SK-N-SH treated with all-trans-retinoic acid at 6 μM for 48 hours (cell line): ENCODE measurements around the gene SCGB1C2.
A peak's percentile ranks its signal among the peaks of the same experiment; 100 is the strongest.

ENCODE experiments used
- ATAC-seq: fragments of 200-7000 bp; cut with Tn5 transposase; 3 replicates; pipeline ENCODE4 v1.9.1; 2020; ENCODE audit warnings: mild to moderate bottlenecking, moderate library complexity
- BACH2 ChIP-seq: fragments of 250-450 bp; sonication (Bioruptor Pico); IDR thresholded peaks from 2 replicates; pipeline ENCODE4 v1.9.0; 2021; ENCODE audit warnings: mild to moderate bottlenecking, borderline replicate concordance
- CSDC2 ChIP-seq: fragments of 250-450 bp; sonication (Bioruptor Pico); IDR thresholded peaks from 2 replicates; pipeline ENCODE4 v1.5.0; 2020; ENCODE audit warnings: mild to moderate bottlenecking, moderate library complexity
- CSRNP3 ChIP-seq: fragments of 250-450 bp; sonication (Bioruptor Pico); IDR thresholded peaks from 2 replicates; pipeline ENCODE4 v1.5.1; 2021; ENCODE audit warnings: mild to moderate bottlenecking, moderate library complexity
- GLIS3 ChIP-seq: fragments of 250-450 bp; sonication (Bioruptor Pico); IDR thresholded peaks from 2 replicates; pipeline ENCODE4 v1.5.0; 2020; ENCODE audit warnings: mild to moderate bottlenecking, moderate library complexity
- ISL1 ChIP-seq: fragments of 250-450 bp; sonication (Bioruptor Pico); IDR thresholded peaks from 2 replicates; pipeline ENCODE4 v2.1.2; 2022; ENCODE audit warnings: mild to moderate bottlenecking, moderate library complexity
- OSR1 ChIP-seq: fragments of 250-450 bp; sonication (Bioruptor Pico); IDR thresholded peaks from 2 replicates; pipeline ENCODE4 v1.8.0; 2022; ENCODE audit warnings: moderate library complexity, mild to moderate bottlenecking, inconsistent platforms
- PATZ1 ChIP-seq: fragments of 250-450 bp; sonication (Bioruptor Pico); IDR thresholded peaks from 2 replicates; pipeline ENCODE4 v1.8.0; 2020; ENCODE audit warnings: mild to moderate bottlenecking, moderate library complexity, borderline replicate concordance
- PPARA ChIP-seq: fragments of 250-450 bp; sonication (Bioruptor Pico); IDR thresholded peaks from 2 replicates; pipeline ENCODE4 v1.5.0; 2020; ENCODE audit warnings: mild to moderate bottlenecking, borderline replicate concordance
- RARB ChIP-seq: fragments of 250-450 bp; sonication (Bioruptor Pico); IDR thresholded peaks from 2 replicates; pipeline ENCODE4 v1.8.0; 2021; ENCODE audit warnings: mild to moderate bottlenecking, moderate library complexity
- TCF4 ChIP-seq: fragments of 250-450 bp; sonication (Bioruptor Pico); IDR thresholded peaks from 2 replicates; pipeline ENCODE4 v1.8.0; 2021; ENCODE audit warnings: mild to moderate bottlenecking, moderate library complexity, borderline replicate concordance
- TOX ChIP-seq: fragments of 250-450 bp; sonication (Bioruptor Pico); IDR thresholded peaks from 2 replicates; pipeline ENCODE4 v1.8.0; 2021; ENCODE audit warnings: mild to moderate bottlenecking, moderate library complexity, borderline replicate concordance
- TSHZ2 ChIP-seq: fragments of 250-450 bp; sonication (Bioruptor Pico); IDR thresholded peaks from 2 replicates; pipeline ENCODE4 v1.5.0; 2020; ENCODE audit warnings: mild to moderate bottlenecking, moderate library complexity
- ZC3H10 ChIP-seq: fragments of 250-450 bp; sonication (Bioruptor Pico); IDR thresholded peaks from 2 replicates; pipeline ENCODE4 v1.5.1; 2021; ENCODE audit warnings: mild to moderate bottlenecking, moderate library complexity
- ZFP3 ChIP-seq: fragments of 250-450 bp; sonication (Bioruptor Pico); IDR thresholded peaks from 2 replicates; pipeline ENCODE4 v1.5.0; 2020; ENCODE audit warnings: mild to moderate bottlenecking, moderate library complexity
- ZFP30 ChIP-seq: fragments of 450-650 bp; formaldehyde crosslinking; IDR thresholded peaks from 2 replicates; pipeline ENCODE4 v1.5.0; 2022; ENCODE audit warnings: mild to moderate bottlenecking, moderate library complexity
- ZNF565 ChIP-seq: fragments of 450-650 bp; formaldehyde crosslinking; conservative IDR thresholded peaks from 2 replicates; pipeline ENCODE4 v1.5.0; 2020; ENCODE audit warnings: low read depth, mild to moderate bottlenecking, moderate library complexity
- ZNF70 ChIP-seq: fragments of 450-650 bp; formaldehyde crosslinking; IDR thresholded peaks from 2 replicates; pipeline ENCODE4 v1.5.0; 2020; ENCODE audit warnings: mild to moderate bottlenecking, moderate library complexity
- ZNF8 ChIP-seq: fragments of 450-650 bp; formaldehyde crosslinking; IDR thresholded peaks from 2 replicates; pipeline ENCODE4 v1.5.0; 2020; ENCODE audit warnings: mild to moderate bottlenecking, moderate library complexity

Gene SCGB1C2

GRCh38 chr17:143785-144281 is 6.5 kb downstream of the SCGB1C2 start:
- peak; percentile 87 for ATAC-seq
- TF ChIP-seq RARB (CRISPR knock-in tag) (no peak), CSDC2 (no peak), ZFP30 (CRISPR knock-in tag) (no peak)
- TF ChIP-seq, all 23 proteins: peak for 0

DNA sequence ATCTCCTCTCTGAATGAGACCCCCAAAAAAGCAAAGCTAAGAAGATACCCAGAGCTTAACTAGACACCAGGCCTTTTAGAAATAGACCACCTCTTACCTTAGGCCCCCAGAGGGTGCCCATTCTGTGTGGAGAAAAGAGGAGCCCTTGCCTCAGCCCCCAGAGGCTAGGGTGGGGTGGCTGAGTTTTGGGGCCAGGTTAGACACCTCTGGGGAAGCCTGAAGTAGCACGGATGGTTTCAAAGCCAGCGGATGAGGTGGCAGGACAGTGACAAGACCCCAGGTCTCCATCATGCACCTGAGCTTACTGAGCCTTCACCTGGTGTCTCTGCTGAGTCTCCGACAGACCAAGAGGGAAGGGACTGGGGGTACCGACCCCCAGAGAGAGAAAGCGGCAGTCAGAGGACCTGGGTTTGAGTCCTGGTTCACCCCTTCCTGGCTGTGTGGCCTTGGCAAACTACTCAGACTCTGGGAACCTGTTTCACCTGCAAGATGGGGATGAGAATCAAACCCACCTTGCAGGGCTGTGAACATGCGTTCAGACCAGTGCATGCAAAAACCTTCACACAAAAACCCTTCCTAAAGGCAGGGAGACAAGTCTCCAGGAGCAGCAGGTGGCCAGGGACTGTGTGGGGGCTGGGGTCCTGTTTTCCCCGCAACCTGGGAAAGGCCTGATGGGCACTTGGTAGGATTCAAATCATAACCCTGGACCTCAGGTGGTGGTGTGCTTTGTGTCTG is 7.7 kb downstream of the SCGB1C2 start:
- TF ChIP-seq RARB (CRISPR knock-in tag): no peak
- no peak for TF ChIP-seq TSHZ2 (CRISPR knock-in tag)
- TF ChIP-seq TCF4 (CRISPR knock-in tag): no peak
- no peak for TF ChIP-seq GLIS3
- TF ChIP-seq BACH2: no peak
- no peak for TF ChIP-seq CSRNP3 (CRISPR knock-in tag)
- TF ChIP-seq OSR1 (CRISPR knock-in tag): no peak
- no peak for TF ChIP-seq ZNF8 (CRISPR knock-in tag)
- TF ChIP-seq ZFP30 (CRISPR knock-in tag): no peak
- no peak for TF ChIP-seq ISL1 (CRISPR knock-in tag)
- TF ChIP-seq ZFP3 (CRISPR knock-in tag): no peak
- no peak for TF ChIP-seq PATZ1 (CRISPR knock-in tag)
- no peak for ATAC-seq

DNA sequence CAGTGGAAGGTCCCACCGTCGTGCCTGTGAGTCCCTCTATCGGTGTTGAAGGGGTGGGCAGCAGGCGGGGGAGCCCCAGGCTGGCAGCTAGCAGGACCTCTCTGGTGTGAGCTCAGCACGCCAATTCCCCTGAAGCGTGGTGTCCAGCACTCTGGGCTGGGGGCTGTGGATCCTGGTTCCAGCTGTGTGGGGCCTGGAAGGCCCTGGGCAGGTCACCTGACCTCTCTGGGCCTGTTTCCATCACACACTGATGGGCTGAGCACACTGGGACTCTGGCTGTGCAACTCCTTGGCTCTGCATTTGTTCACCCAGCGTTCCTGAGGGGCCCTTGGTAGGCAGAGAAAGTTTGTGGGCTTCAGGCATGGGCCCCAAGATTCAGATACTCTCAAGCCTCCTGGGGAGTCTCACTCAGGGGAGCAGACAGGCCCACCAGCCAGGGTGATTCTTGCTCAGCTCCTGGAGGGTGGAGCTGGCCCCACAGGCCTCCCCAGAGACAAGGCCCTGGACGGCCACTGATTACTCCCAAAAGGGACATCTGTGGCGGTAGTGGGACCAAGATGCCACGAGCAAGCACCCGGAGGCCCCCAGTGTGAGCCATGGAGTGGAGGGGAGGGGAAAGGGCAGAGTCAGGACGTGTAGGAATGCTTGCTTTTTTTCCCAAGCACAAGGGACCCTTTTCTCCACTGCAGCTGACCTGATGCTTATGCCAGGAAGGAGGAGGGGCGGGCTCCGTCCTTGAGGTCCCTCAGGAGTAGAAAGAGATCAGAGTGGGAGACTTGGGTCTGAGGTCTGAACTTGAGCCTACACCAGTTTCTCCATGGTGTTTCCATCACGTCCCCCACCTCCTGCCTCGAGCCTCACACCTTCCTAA is 8.5 kb downstream of the SCGB1C2 start:
- TF ChIP-seq TCF4 (CRISPR knock-in tag): no peak
- no peak for TF ChIP-seq RARB (CRISPR knock-in tag)
- TF ChIP-seq ZNF70: no peak
- TF ChIP-seq ZFP30 (CRISPR knock-in tag): no peak
- no peak for TF ChIP-seq CSRNP3 (CRISPR knock-in tag)
- ATAC-seq: no peak

DNA sequence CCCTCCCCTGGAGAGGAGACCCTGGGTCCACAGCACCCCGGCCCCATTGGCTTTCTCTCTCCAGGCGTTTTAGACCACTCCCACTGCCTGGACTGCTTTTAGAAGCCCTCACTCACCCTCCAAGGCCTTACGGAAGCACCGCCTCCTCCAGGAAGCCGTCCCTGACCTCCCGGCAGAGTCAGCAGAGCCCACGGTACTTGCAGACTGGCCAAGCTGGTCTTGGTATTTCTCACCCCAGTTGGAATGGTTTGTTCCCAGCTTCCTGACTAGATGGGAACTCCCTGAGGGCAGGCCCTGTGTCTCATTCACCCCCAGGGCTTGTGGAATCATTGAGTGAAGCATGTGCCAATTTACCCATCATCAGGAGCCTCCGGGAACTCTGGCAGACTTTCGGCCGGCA is 9.2 kb downstream of the SCGB1C2 start:
- no peak for ATAC-seq
- TF ChIP-seq ZFP3 (CRISPR knock-in tag) (no peak), ZNF8 (CRISPR knock-in tag) (no peak), GLIS3 (no peak), ZC3H10 (no peak), RARB (CRISPR knock-in tag) (no peak), ISL1 (CRISPR knock-in tag) (no peak), PPARA (CRISPR knock-in tag) (no peak), OSR1 (CRISPR knock-in tag) (no peak), ZNF565 (CRISPR knock-in tag) (no peak), TOX (no peak), CSRNP3 (CRISPR knock-in tag) (no peak), CSDC2 (no peak)
